HG03060 (cell line): ENCODE results near the gene CNTN2.

Experiments
- ATAC-seq: cut with Tn5 transposase; IDR thresholded peaks from one replicate; pipeline ENCODE4 v1.9.1; 2021; ENCODE audit warnings: low read depth, moderate number of reproducible peaks; ENCODE audit not compliant: unreplicated experiment

The CNTN2 gene

GRCh38 chr1:205053296-205053695 lies 10.3 kb downstream of the CNTN2 start:
- ATAC-seq, result no peak

GRCh38 chr1:205054013-205054412 lies 11.0 kb downstream of the CNTN2 start:
- no peak for ATAC-seq

GRCh38 chr1:205056188-205056611 lies 13.2 kb downstream of the CNTN2 start:
- ATAC-seq, result no peak

GRCh38 chr1:205056956-205057568 lies 14.1 kb downstream of the CNTN2 start:
- ATAC-seq, result no peak

GRCh38 chr1:205057808-205058575 lies 15.0 kb downstream of the CNTN2 start:
- no peak for ATAC-seq

- no peak for ATAC-seq
Observed at GRCh38 chr1:205058853-205059252, 15.8 kb downstream of the CNTN2 start.

- no peak for ATAC-seq
Observed at GRCh38 chr1:205059660-205060059, 16.6 kb downstream of the CNTN2 start.

GRCh38 chr1:205060746-205061145 lies 17.7 kb downstream of the CNTN2 start:
- no peak for ATAC-seq

- no peak for ATAC-seq
Observed at GRCh38 chr1:205061227-205061626, 18.2 kb downstream of the CNTN2 start.

- no peak for ATAC-seq
Observed at GRCh38 chr1:205061665-205062069, 18.7 kb downstream of the CNTN2 start.

- ATAC-seq, result no peak
Observed at GRCh38 chr1:205062319-205062718, 19.3 kb downstream of the CNTN2 start.

GRCh38 chr1:205062895-205063294 lies 19.9 kb downstream of the CNTN2 start:
- ATAC-seq, result no peak

GRCh38 chr1:205064301-205064700 lies 21.3 kb downstream of the CNTN2 start:
- ATAC-seq, result no peak

GRCh38 chr1:205064741-205065316 lies 21.8 kb downstream of the CNTN2 start:
- ATAC-seq, result no peak

GRCh38 chr1:205065666-205066065 lies 22.7 kb downstream of the CNTN2 start:
- ATAC-seq, result no peak

- no peak for ATAC-seq
Observed at GRCh38 chr1:205066141-205066818, 23.3 kb downstream of the CNTN2 start.

GRCh38 chr1:205067031-205067430 lies 24.0 kb downstream of the CNTN2 start:
- no peak for ATAC-seq

- ATAC-seq, result no peak
Observed at GRCh38 chr1:205068001-205068400, 25.0 kb downstream of the CNTN2 start.

- ATAC-seq, result no peak
Observed at GRCh38 chr1:205068457-205069040, 25.5 kb downstream of the CNTN2 start.

GRCh38 chr1:205069371-205070125 lies 26.5 kb downstream of the CNTN2 start:
- ATAC-seq, result no peak
